Endothelial cell of umbilical vein (primary cell): Measurements from ENCODE around the gene EPB41L3. TPM values are rescaled to one million over a fixed set of nuclear protein-coding genes. Genes with fewer than 3 reads are reported as not detected.

Experiments
- BruUV-seq: library from RNA; stranded (reverse); fragments of 400-500 nt; replicated peaks from 2 replicates; lab custom pipeline; 2021; lab: Mats Ljungman, UMichigan
- CTCF ChIA-PET: fragments of 300-600, 350-600 bp; sonication (Branson Sonifier 250); formaldehyde crosslinking; loops from one replicate; lab custom pipeline; 2021; ENCODE audit warnings: antibody characterized with exemption, inconsistent platforms; lab: Charles Lee
- POLR2A ChIA-PET: fragments of 300-600, 350-600 bp; sonication (Branson Sonifier 250); formaldehyde crosslinking; loops from one replicate; lab custom pipeline; 2021; ENCODE audit warnings: antibody characterized with exemption, inconsistent platforms; lab: Charles Lee
- DNase-seq: peaks from one replicate; pipeline ENCODE4 v3.0.0-alpha.2; 2011; ENCODE audit warnings: low read depth, low spot score
- FAIRE-seq: peaks from 2 replicates; lab custom pipeline; 2011; peaks lifted over from hg19 to GRCh38; lab: Jason Lieb, UNC
- H2AFZ ChIP-seq: 2 replicates; pipeline ENCODE4 v1.6.0; 2012; ENCODE audit warnings: low read depth, low read length, control low read depth, inconsistent platforms
- H3K27ac ChIP-seq: 2 replicates; pipeline ENCODE4 v1.5.1; 2011; ENCODE audit warnings: low read depth, mild to moderate bottlenecking, control low read depth, low read length, moderate library complexity; ENCODE audit not compliant: insufficient read depth
- H3K27me3 ChIP-seq, 2 experiments: 2 replicates each; pipeline versions ENCODE4 v1.6.0 to v1.6.1; 2011; ENCODE audit warnings: low read length in 2 of 2, mixed read lengths in 1 of 2; ENCODE audit not compliant: control insufficient read depth in 2 of 2, insufficient read depth in 2 of 2
- H3K36me3 ChIP-seq, 2 experiments: 2 replicates in 1 of 2; 3 replicates in 1 of 2; pipeline ENCODE4 v1.5.1; 2011; ENCODE audit warnings: low read length in 2 of 2, mild to moderate bottlenecking in 1 of 2, moderate library complexity in 1 of 2; ENCODE audit not compliant: control insufficient read depth in 2 of 2, insufficient read depth in 2 of 2; ENCODE audit errors: extremely low read depth in 1 of 2
- H3K4me1 ChIP-seq: 3 replicates; pipeline ENCODE4 v1.5.1; 2011; ENCODE audit warnings: mild to moderate bottlenecking, low read length; ENCODE audit not compliant: control insufficient read depth, insufficient read depth; ENCODE audit errors: extremely low read depth
- H3K4me2 ChIP-seq: 2 replicates; pipeline ENCODE4 v1.6.1; 2011; ENCODE audit warnings: low read length, control low read depth, mixed read lengths; ENCODE audit not compliant: insufficient read depth
- H3K4me3 ChIP-seq, 3 experiments: fragments of 200-600 bp in 1 of 3; sonication (generic), shearing (Covaris generic) in 1 of 3; replicated peaks in 1 of 3; 2 replicates each; pipeline ENCODE4 v1.5.1; 2011 to 2016; ENCODE audit warnings: control low read depth in 3 of 3, low read length in 3 of 3, mild to moderate bottlenecking in 2 of 3, inconsistent platforms in 1 of 3, low read depth in 1 of 3, moderate library complexity in 1 of 3; ENCODE audit not compliant: insufficient read depth in 1 of 3
- H3K79me2 ChIP-seq: 2 replicates; pipeline ENCODE4 v1.6.0; 2012; ENCODE audit warnings: low read length, inconsistent platforms; ENCODE audit not compliant: control insufficient read depth, insufficient read depth
- H3K9ac ChIP-seq: replicated peaks from 2 replicates; pipeline ENCODE3; 2011; ENCODE audit warnings: low read length, control low read depth; ENCODE audit not compliant: insufficient read depth; ENCODE audit errors: extremely low read depth
- H3K9me1 ChIP-seq: replicated peaks from 3 replicates; pipeline ENCODE4 v1.6.0; 2011; ENCODE audit warnings: mild to moderate bottlenecking, low read length; ENCODE audit not compliant: control insufficient read depth, insufficient read depth; ENCODE audit errors: extremely low read depth
- H3K9me3 ChIP-seq: replicated peaks from 2 replicates; pipeline ENCODE4 v1.5.1; 2012; ENCODE audit warnings: low read length, inconsistent platforms; ENCODE audit not compliant: control insufficient read depth, insufficient read depth
- H4K20me1 ChIP-seq: replicated peaks from 2 replicates; pipeline ENCODE3; 2011; ENCODE audit warnings: mild to moderate bottlenecking, low read length; ENCODE audit not compliant: control insufficient read depth, insufficient read depth; ENCODE audit errors: extremely low read depth
- EZH2 ChIP-seq: IDR thresholded peaks from 2 replicates; pipeline ENCODE4 v1.6.1; 2012; ENCODE audit warnings: borderline replicate concordance, low read depth, mild to moderate bottlenecking, moderate library complexity, low read length, inconsistent platforms; ENCODE audit not compliant: severe bottlenecking
- FOS ChIP-seq: IDR thresholded peaks from 2 replicates; pipeline ENCODE4 v1.6.1; 2011; ENCODE audit warnings: mild to moderate bottlenecking, low read length, moderate library complexity, borderline replicate concordance; ENCODE audit not compliant: insufficient read depth
- GATA2 ChIP-seq: IDR thresholded peaks from 2 replicates; pipeline ENCODE4 v1.7.0; 2011; ENCODE audit warnings: low read depth, mild to moderate bottlenecking, moderate library complexity, mixed read lengths, low read length; ENCODE audit not compliant: insufficient read length, insufficient read depth
- JUN ChIP-seq: IDR thresholded peaks from 2 replicates; pipeline ENCODE4 v1.6.1; 2011; ENCODE audit warnings: borderline replicate concordance, low read depth; ENCODE audit not compliant: insufficient read length, insufficient read depth
- MAX ChIP-seq: IDR thresholded peaks from 2 replicates; pipeline ENCODE4 v1.6.1; 2011; ENCODE audit not compliant: insufficient read depth, insufficient read length
- MYC ChIP-seq: IDR thresholded peaks from one replicate; pipeline ENCODE4 v1.6.1; 2011; ENCODE audit warnings: mild to moderate bottlenecking, low read depth, low read length
- POLR2A ChIP-seq: IDR thresholded peaks from 2 replicates; pipeline ENCODE4 v1.6.1; 2012; ENCODE audit warnings: low read depth, mild to moderate bottlenecking, control low read depth, low read length
- POLR2AphosphoS5 ChIP-seq: IDR thresholded peaks from 2 replicates; pipeline ENCODE4 v1.6.1; 2012; ENCODE audit warnings: low read depth, mild to moderate bottlenecking, control low read depth, low read length, moderate library complexity; ENCODE audit not compliant: insufficient read depth
- dilution Hi-C: fragments of 300-500 bp; cut with MboI; formaldehyde crosslinking; loops from one replicate; pipeline ENCODE4 v1.15.0; 2019; ENCODE audit warnings: low sequenced_read_pairs; ENCODE audit not compliant: extremely low pct_ligation_motif_present
- intact Hi-C: fragments of 100-400 bp; cut with micrococcal nuclease; formaldehyde crosslinking; loops from one replicate; pipeline ENCODE4 v1.10.0; 2022
- polyA plus RNA-seq, 4 experiments: library from polyadenylated mRNA; depleted of rRNA in 3 of 4; stranded (reverse) in 3 of 4; unstranded in 1 of 4; fragments of >200 nt; gene quantifications; 2 replicates each; pipeline versions ENCODE4 v1.2.1 to v1.2.3, GENCODE V29; 2011 to 2012; ENCODE audit warnings: missing spikeins in 1 of 4
- total RNA-seq: library from RNA; stranded (reverse); gene quantifications from 2 replicates; pipeline ENCODE4 v1.2.3, GENCODE V29; 2021
- TF ChIP-seq, protein P1 (sequence below), 2 donors: IDR thresholded peaks; 1 replicate in 1 of 2; 2 replicates in 1 of 2; pipeline ENCODE4 v1.5.1; 2011; ENCODE audit warnings: low read length in 2 of 2, mild to moderate bottlenecking in 2 of 2, moderate library complexity in 2 of 2, control low read depth in 1 of 2, inconsistent platforms in 1 of 2, low read depth in 1 of 2; ENCODE audit not compliant: insufficient read depth in 1 of 2; ENCODE audit errors: extremely low read depth in 1 of 2

The EPB41L3 gene
- total and polyA plus RNA-seq, 2 donors (not counting 3 experiments of a cell fraction or from before 2014, with no cell fraction given) = 38.9 to 114 TPM

- Histone ChIP-seq H3K36me3 (peaks cover 0 to 1% of the 10 kb centered on the region in 2 experiments), H3K27ac (no peak overlapping the region), H3K9me3 (no peaks in the 10 kb centered on the region), H3K4me2 (no peak overlapping the region), H2AFZ (no peak overlapping the region), H3K4me3 (no peak overlapping the region), H3K9me1 (no peaks in the 10 kb centered on the region), H3K79me2 (peaks cover 89% of the 10 kb centered on the region), H3K4me1 (peaks cover 22% of the 10 kb centered on the region), H4K20me1 (peaks cover 7% of the 10 kb centered on the region), H3K9ac (no peak overlapping the region), H3K27me3 (no peaks in the 10 kb centered on the region)
- intact Hi-C loops = loop anchor here (2.0 kb wide), 1 partner anchor 18 kb away; no protein-coding TSS in a partner anchor
- no peak for DNase-seq
- no peak for FAIRE-seq
- TF ChIP-seq, protein P1, sequence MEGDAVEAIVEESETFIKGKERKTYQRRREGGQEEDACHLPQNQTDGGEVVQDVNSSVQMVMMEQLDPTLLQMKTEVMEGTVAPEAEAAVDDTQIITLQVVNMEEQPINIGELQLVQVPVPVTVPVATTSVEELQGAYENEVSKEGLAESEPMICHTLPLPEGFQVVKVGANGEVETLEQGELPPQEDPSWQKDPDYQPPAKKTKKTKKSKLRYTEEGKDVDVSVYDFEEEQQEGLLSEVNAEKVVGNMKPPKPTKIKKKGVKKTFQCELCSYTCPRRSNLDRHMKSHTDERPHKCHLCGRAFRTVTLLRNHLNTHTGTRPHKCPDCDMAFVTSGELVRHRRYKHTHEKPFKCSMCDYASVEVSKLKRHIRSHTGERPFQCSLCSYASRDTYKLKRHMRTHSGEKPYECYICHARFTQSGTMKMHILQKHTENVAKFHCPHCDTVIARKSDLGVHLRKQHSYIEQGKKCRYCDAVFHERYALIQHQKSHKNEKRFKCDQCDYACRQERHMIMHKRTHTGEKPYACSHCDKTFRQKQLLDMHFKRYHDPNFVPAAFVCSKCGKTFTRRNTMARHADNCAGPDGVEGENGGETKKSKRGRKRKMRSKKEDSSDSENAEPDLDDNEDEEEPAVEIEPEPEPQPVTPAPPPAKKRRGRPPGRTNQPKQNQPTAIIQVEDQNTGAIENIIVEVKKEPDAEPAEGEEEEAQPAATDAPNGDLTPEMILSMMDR (IDR thresholded peaks at IDR 0.05; ENCODE audit: extremely low read depth in 1 of 2, insufficient read depth in 1 of 2, low read depth in 1 of 2, low read length in 2 of 2) = no peak
- TF ChIP-seq EZH2 (no peak), FOS (no peak), MAX (no peak), POLR2AphosphoS5 (no peak), POLR2A (no peak), GATA2 (no peak), MYC (no peak), JUN (no peak)
- CTCF ChIA-PET = interaction anchor here (0.9 to 2.3 kb wide), 9 partner anchors 9 to 113 kb away, joined by 3 to 20 read pairs (median 4); no protein-coding TSS in a partner anchor
- POLR2A ChIA-PET = no interaction called here
- dilution Hi-C loops = no loop called here
- BruUV-seq = no TSS peak
Observed at GRCh38 chr18:5538544-5538943, 5.3 kb downstream of the EPB41L3 start.
